Cardiac muscle cell (in vitro differentiated cells and primary cell): Measurements from ENCODE around the gene CLDND2. TPM values are rescaled to one million over a fixed set of nuclear protein-coding genes. Genes with fewer than 3 reads are reported as not detected.

ENCODE experiments used
- DNase-seq, 2 donors: peaks; one replicate each; pipeline versions ENCODE4 v3.0.0 to v3.0.0-alpha.2; 2010 to 2017; ENCODE audit warnings: low read depth in 1 of 2, low spot score in 1 of 2
- H3K27ac ChIP-seq: fragments of 200-600 bp; sonication (generic); 2 replicates; pipeline ENCODE4 v1.5.1; 2016
- H3K27me3 ChIP-seq: fragments of 200-600 bp; sonication (generic); 2 replicates; pipeline ENCODE4 v1.6.0; 2016; ENCODE audit warnings: control low read depth
- H3K36me3 ChIP-seq: fragments of 200-600 bp; sonication (generic); 2 replicates; pipeline ENCODE4 v1.5.1; 2016; ENCODE audit warnings: control low read depth
- H3K4me1 ChIP-seq: fragments of 200-600 bp; sonication (generic); 2 replicates; pipeline ENCODE4 v1.8.1; 2017; ENCODE audit warnings: low read depth, mild to moderate bottlenecking, mixed run types
- H3K4me3 ChIP-seq: fragments of 200-600 bp; sonication (generic); 2 replicates; pipeline ENCODE4 v1.5.1; 2016; ENCODE audit warnings: mild to moderate bottlenecking
- H3K9me3 ChIP-seq: fragments of 200-600 bp; sonication (generic); 2 replicates; pipeline ENCODE4 v1.5.1; 2017; ENCODE audit warnings: low read depth, mild to moderate bottlenecking, control low read depth
- CTCF ChIP-seq: IDR thresholded peaks from 2 replicates; pipeline ENCODE4 v1.5.1; 2012; ENCODE audit warnings: low read depth, mild to moderate bottlenecking, low read length
- polyA plus RNA-seq: library from polyadenylated mRNA; unstranded; fragments of >200 nt; fragmentation: Nextera tagmentation; extraction: Ambion mirVana; gene quantifications from 2 replicates; pipeline ENCODE4 v1.2.1, GENCODE V29; 2016
- total RNA-seq: library from RNA; depleted of rRNA; stranded (reverse); fragments of >200 nt; gene quantifications from 2 replicates; pipeline ENCODE4 v1.2.3, GENCODE V29; 2016

The CLDND2 gene
- total and polyA plus RNA-seq, 2 experiments from 2014 or later, result 0.45 to 22.3 TPM

GRCh38 chr19:51321799-51322198, 47.0 kb downstream of the CLDND2 start:
- no peaks in the 10 kb centered on the region for H3K36me3 ChIP-seq
- no peak for DNase-seq
- H3K4me3 ChIP-seq, result no peak overlapping the region
- no peak overlapping the region for H3K27ac ChIP-seq
- no peaks in the 10 kb centered on the region for H3K4me1 ChIP-seq
- no peaks in the 10 kb centered on the region for H3K9me3 ChIP-seq
- no peaks in the 10 kb centered on the region for H3K27me3 ChIP-seq
- no peak for TF ChIP-seq CTCF

- TF ChIP-seq CTCF, result no peak
- no peaks in the 10 kb centered on the region for H3K27me3 ChIP-seq
- H3K27ac ChIP-seq, result no peak overlapping the region
- H3K4me3 ChIP-seq, result no peak overlapping the region
- H3K4me1 ChIP-seq, result no peaks in the 10 kb centered on the region
- DNase-seq, result peak in 1 of 2 donors; percentile 20
- H3K9me3 ChIP-seq, result no peaks in the 10 kb centered on the region
- no peaks in the 10 kb centered on the region for H3K36me3 ChIP-seq
Measured at GRCh38 chr19:51320280-51320657, 48.5 kb downstream of the CLDND2 start.

- Histone ChIP-seq H3K36me3 (no peaks in the 10 kb centered on the region), H3K4me1 (no peaks in the 10 kb centered on the region), H3K27ac (no peak overlapping the region), H3K27me3 (no peaks in the 10 kb centered on the region), H3K4me3 (no peak overlapping the region), H3K9me3 (no peaks in the 10 kb centered on the region)
- DNase-seq, result no peak
- TF ChIP-seq CTCF, result no peak
Measured at GRCh38 chr19:51319649-51320279, 49.0 kb downstream of the CLDND2 start.

GRCh38 chr19:51318687-51319648, 49.8 kb downstream of the CLDND2 start:
- Histone ChIP-seq H3K4me1 (no peaks in the 10 kb centered on the region), H3K27me3 (no peaks in the 10 kb centered on the region), H3K9me3 (no peaks in the 10 kb centered on the region), H3K27ac (no peak overlapping the region), H3K4me3 (no peak overlapping the region), H3K36me3 (no peaks in the 10 kb centered on the region)
- no peak for DNase-seq
- TF ChIP-seq CTCF, result no peak

GRCh38 chr19:51317968-51318367, 50.8 kb downstream of the CLDND2 start:
- no peaks in the 10 kb centered on the region for H3K4me1 ChIP-seq
- H3K27me3 ChIP-seq, result no peaks in the 10 kb centered on the region
- H3K36me3 ChIP-seq, result no peaks in the 10 kb centered on the region
- no peak for DNase-seq
- no peak overlapping the region for H3K27ac ChIP-seq
- no peak for TF ChIP-seq CTCF
- no peaks in the 10 kb centered on the region for H3K9me3 ChIP-seq
- H3K4me3 ChIP-seq, result no peak overlapping the region
